GM23338 (cell line): ENCODE results near the gene RAPGEF3. TPM values are rescaled to one million over a fixed set of nuclear protein-coding genes. Genes with fewer than 3 reads are reported as not detected.

Experiments
- ATAC-seq: fragments of 200-7000 bp; cut with Tn5 transposase; 3 replicates; pipeline ENCODE4 v1.9.1; 2020
- DNase-seq: peaks from one replicate; pipeline ENCODE4 v3.0.0-alpha.2; 2015; ENCODE audit warnings: low spot score
- H2AFZ ChIP-seq: fragments of 200-600 bp; sonication (generic); 2 replicates; pipeline ENCODE4 v1.8.0; 2016; ENCODE audit warnings: antibody characterized with exemption, mild to moderate bottlenecking, moderate library complexity
- H3F3A ChIP-seq: fragments of 200-600 bp; sonication (generic); replicated peaks from 2 replicates; pipeline ENCODE4 v1.8.0; 2017; ENCODE audit warnings: antibody characterized with exemption, mixed run types, low read depth
- H3K27ac ChIP-seq: fragments of 200-600 bp; sonication (generic); 2 replicates; pipeline ENCODE4 v1.6.1; 2016; ENCODE audit warnings: low read depth
- H3K27me3 ChIP-seq: fragments of 200-600 bp; sonication (generic); 2 replicates; pipeline ENCODE4 v1.8.0; 2016; ENCODE audit warnings: mild to moderate bottlenecking, mixed run types, moderate library complexity; ENCODE audit not compliant: insufficient read depth
- H3K36me3 ChIP-seq: fragments of 200-600 bp; sonication (generic); 2 replicates; pipeline ENCODE4 v1.8.0; 2016; ENCODE audit warnings: mild to moderate bottlenecking; ENCODE audit not compliant: insufficient read depth
- H3K4me1 ChIP-seq: fragments of 200-600 bp; sonication (generic); 2 replicates; pipeline ENCODE4 v1.8.0; 2016; ENCODE audit warnings: mild to moderate bottlenecking, moderate library complexity; ENCODE audit not compliant: insufficient read depth
- H3K4me2 ChIP-seq: fragments of 200-600 bp; sonication (generic); 2 replicates; pipeline ENCODE4 v1.7.1; 2017; ENCODE audit warnings: mixed run types
- H3K4me3 ChIP-seq: fragments of 200-600 bp; sonication (generic); 2 replicates; pipeline ENCODE4 v1.6.1; 2016; ENCODE audit warnings: mixed run types
- H3K79me2 ChIP-seq: fragments of 200-600 bp; sonication (generic); replicated peaks from 2 replicates; pipeline ENCODE4 v1.8.0; 2017; ENCODE audit warnings: mild to moderate bottlenecking; ENCODE audit not compliant: insufficient read depth
- H3K9me2 ChIP-seq: fragments of 200-600 bp; sonication (generic); 2 replicates; pipeline ENCODE4 v1.8.0; 2017; ENCODE audit not compliant: insufficient read depth
- H4K20me1 ChIP-seq: fragments of 200-600 bp; sonication (generic); replicated peaks from 2 replicates; pipeline ENCODE4 v1.8.0; 2017; ENCODE audit warnings: mild to moderate bottlenecking; ENCODE audit not compliant: insufficient read depth
- H3K27ac Mint-ChIP-seq: 2 replicates; pipeline ENCODE4 v1.8.0; 2020; ENCODE audit warnings: inconsistent platforms, mild to moderate bottlenecking, moderate library complexity, mixed read lengths
- H3K27me3 Mint-ChIP-seq: 3 replicates; pipeline ENCODE4 v1.8.0; 2022; ENCODE audit warnings: low read depth, mild to moderate bottlenecking, moderate library complexity, mixed read lengths, inconsistent platforms; ENCODE audit not compliant: insufficient read depth, poor library complexity
- H3K36me3 Mint-ChIP-seq: 3 replicates; pipeline ENCODE4 v1.8.0; 2021; ENCODE audit warnings: low read depth, mild to moderate bottlenecking, inconsistent platforms, moderate library complexity, mixed read lengths
- H3K4me1 Mint-ChIP-seq: 3 replicates; pipeline ENCODE4 v1.8.0; 2020; ENCODE audit warnings: mild to moderate bottlenecking, inconsistent platforms, mixed read lengths
- H3K4me3 Mint-ChIP-seq: 3 replicates; pipeline ENCODE4 v1.8.0; 2021; ENCODE audit warnings: moderate library complexity, mild to moderate bottlenecking, inconsistent platforms, mixed read lengths
- H3K9me3 Mint-ChIP-seq: 3 replicates; pipeline ENCODE4 v1.8.0; 2020; ENCODE audit warnings: moderate library complexity, mild to moderate bottlenecking, inconsistent platforms, mixed read lengths
- CREB1 ChIP-seq: fragments of 250-450 bp; sonication (Bioruptor Pico); IDR thresholded peaks from 2 replicates; pipeline ENCODE4 v1.5.0; 2020; ENCODE audit warnings: low read depth, mild to moderate bottlenecking, moderate library complexity
- CTCF ChIP-seq, 2 experiments: fragments of 200-600 bp in 1 of 2; sonication (generic) in 1 of 2; conservative IDR thresholded peaks; 2 replicates each; pipeline versions ENCODE4 v1.5.1 to v1.6.1; 2016 to 2017; ENCODE audit warnings: antibody characterized with exemption in 2 of 2, low read depth in 2 of 2, mild to moderate bottlenecking in 2 of 2, moderate library complexity in 1 of 2
- EZH2 ChIP-seq: fragments of 200-600 bp; sonication (generic); IDR thresholded peaks from one replicate; pipeline ENCODE4 v1.8.0; 2017; ENCODE audit warnings: antibody characterized with exemption, mild to moderate bottlenecking, low read depth; ENCODE audit not compliant: unreplicated experiment
- JUNB ChIP-seq: IDR thresholded peaks from one replicate; pipeline ENCODE4 v1.6.1; 2016; ENCODE audit warnings: antibody characterized with exemption; ENCODE audit not compliant: unreplicated experiment
- POLR2AphosphoS5 ChIP-seq: IDR thresholded peaks from 2 replicates; pipeline ENCODE4 v1.6.1; 2016; ENCODE audit warnings: antibody characterized with exemption, low read depth
- REST ChIP-seq: IDR thresholded peaks from one replicate; pipeline ENCODE4 v1.6.1; 2018; ENCODE audit warnings: antibody characterized with exemption; ENCODE audit not compliant: unreplicated experiment
- ZNF114 ChIP-seq: fragments of 250-450 bp; sonication (Bioruptor Pico); IDR thresholded peaks from 2 replicates; pipeline ENCODE4 v1.5.0; 2020; ENCODE audit warnings: mild to moderate bottlenecking, moderate library complexity
- ZNF331 ChIP-seq: fragments of 250-450 bp; sonication (Bioruptor Pico); IDR thresholded peaks from 2 replicates; pipeline ENCODE4 v1.5.0; 2020; ENCODE audit warnings: low read depth, mild to moderate bottlenecking, moderate library complexity
- polyA plus RNA-seq: library from polyadenylated mRNA; unstranded; fragments of >200 nt; fragmentation: Nextera tagmentation; extraction: Ambion mirVana; gene quantifications from 2 replicates; pipeline ENCODE4 v1.2.1, GENCODE V29; 2016
- total RNA-seq: library from RNA; depleted of rRNA; stranded (reverse); fragments of >200 nt; shearing (Covaris generic); gene quantifications from 2 replicates; pipeline ENCODE4 v1.2.3, GENCODE V29; 2014

Gene RAPGEF3
- total and polyA plus RNA-seq, 2 experiments from 2014 or later, result 2.3 to 11.8 TPM

- H3K36me3 ChIP-seq, result no peaks in the 10 kb centered on the region
- Mint-ChIP-seq H3K9me3 (no peaks in the 10 kb centered on the region; the same call in 2 of the 3 replicates), H3K27me3 (peaks cover 27% of the 10 kb centered on the region), H3K36me3 (peaks cover 4% of the 10 kb centered on the region; the same call in 1 of the 3 replicates), H3K4me3 (no peak overlapping the region), H3K27ac (no peak overlapping the region), H3K4me1 (peaks cover 49% of the 10 kb centered on the region)
- H3K4me2 ChIP-seq, result no peak overlapping the region
- no peaks in the 10 kb centered on the region for H3K27me3 ChIP-seq
- H2AFZ ChIP-seq, result no peak overlapping the region
- no peaks in the 10 kb centered on the region for H4K20me1 ChIP-seq
- H3K4me3 ChIP-seq, result no peak overlapping the region
- no peaks in the 10 kb centered on the region for H3F3A ChIP-seq
- no peaks in the 10 kb centered on the region for H3K79me2 ChIP-seq
- TF ChIP-seq EZH2, result no peak
- TF ChIP-seq REST, result no peak
- no peak for TF ChIP-seq ZNF114 (CRISPR knock-in tag)
- no peak for TF ChIP-seq ZNF331 (CRISPR knock-in tag)
- no peak for TF ChIP-seq CREB1
- TF ChIP-seq JUNB, result no peak
- peaks cover 11% of the 10 kb centered on the region for H3K4me1 ChIP-seq
- no peaks in the 10 kb centered on the region for H3K9me2 ChIP-seq
- no peak for ATAC-seq
- no peak for DNase-seq
- H3K27ac ChIP-seq, result no peak overlapping the region
These were observed 10.2 kb downstream of the RAPGEF3 start for GRCh38 chr12:47748507-47748828.

GRCh38 chr12:47747596-47748506 lies 10.8 kb downstream of the RAPGEF3 start:
- Mint-ChIP-seq H3K4me3 (no peak overlapping the region), H3K27ac (no peak overlapping the region), H3K9me3 (no peaks in the 10 kb centered on the region; the same call in 2 of the 3 replicates), H3K36me3 (peaks cover 4% of the 10 kb centered on the region; the same call in 1 of the 3 replicates), H3K4me1 (peaks cover 47% of the 10 kb centered on the region), H3K27me3 (peaks cover 29% of the 10 kb centered on the region)
- Histone ChIP-seq H3K9me2 (no peaks in the 10 kb centered on the region), H3K4me1 (peaks cover 5% of the 10 kb centered on the region; the same call in 1 of the 2 replicates), H3K4me3 (no peak overlapping the region), H3K4me2 (no peak overlapping the region), H3K36me3 (no peaks in the 10 kb centered on the region), H3K79me2 (no peaks in the 10 kb centered on the region), H4K20me1 (no peaks in the 10 kb centered on the region), H3K27ac (no peak overlapping the region), H2AFZ (no peak overlapping the region), H3F3A (no peaks in the 10 kb centered on the region), H3K27me3 (no peaks in the 10 kb centered on the region)
- ATAC-seq (no peak), DNase-seq (no peak)
- TF ChIP-seq CTCF (conservative IDR thresholded peaks at IDR 0.05; ENCODE audit: low read depth in 2 of 2) (no peak), POLR2AphosphoS5 (no peak)
